ENCODE data around the gene HMGN1. TPM values are rescaled to one million over a fixed set of nuclear protein-coding genes. Genes with fewer than 3 reads are reported as not detected.

HMGN1 gene
- polyA plus RNA-seq (2012; rRNA removed), result 203 and 219 TPM in 2 replicates
- 266 and 361 TPM in 2 replicates for polyA plus RNA-seq (2012; cell fraction: cytosol; rRNA removed)
- polyA plus RNA-seq (2012; cell fraction: nucleus; rRNA removed), result 150 and 210 TPM in 2 replicates

DNA sequence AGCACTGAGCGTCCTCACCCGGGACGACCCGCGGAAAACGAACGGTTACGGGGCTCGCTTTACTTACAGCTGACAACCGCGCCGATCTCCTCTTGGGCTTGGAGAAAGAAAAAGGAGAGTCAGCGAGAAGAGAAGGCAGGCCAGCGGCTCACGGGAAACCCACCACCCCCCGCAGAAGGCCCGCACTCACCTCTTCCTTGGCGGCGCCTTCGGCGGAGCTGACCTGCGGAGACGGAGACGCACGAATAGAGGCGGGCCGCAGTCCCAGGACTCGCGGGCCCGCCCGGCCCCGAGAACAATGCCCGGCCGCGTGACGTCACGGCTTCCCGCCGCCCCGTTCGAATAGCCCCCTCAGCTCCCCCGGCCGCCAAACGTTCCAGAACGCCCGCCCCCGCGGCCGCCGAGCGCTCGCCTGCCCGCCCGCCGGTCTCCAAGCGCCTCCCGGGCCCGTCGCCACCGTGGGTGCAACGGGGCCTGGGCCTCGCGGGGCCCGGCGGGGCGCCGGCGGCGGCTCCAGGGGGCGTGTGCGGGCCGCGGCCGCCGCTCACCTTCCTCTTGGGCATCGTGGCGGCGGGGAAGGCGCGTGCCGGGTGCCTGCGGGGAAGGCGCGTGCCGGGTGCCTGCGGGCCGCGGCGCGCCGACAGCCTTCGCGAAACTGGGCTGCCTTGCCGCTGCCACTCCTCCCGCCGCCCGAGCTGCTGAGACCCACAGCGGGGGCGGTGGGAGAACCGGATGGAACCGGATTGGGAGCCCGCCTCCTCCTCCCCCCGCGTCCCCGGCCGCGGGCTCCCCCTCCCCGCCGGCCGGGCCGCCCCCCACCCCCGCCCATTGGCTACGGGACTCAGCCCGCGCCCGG is at the start of gene HMGN1:
HMGN1 (minus strand) TSS at position 734 of the 856 bp plus-strand sequence; CDS start at position 563, 171 bp downstream.
- peaks cover 46% of the 10 kb centered on the region for H4K20me1 ChIP-seq (ENCODE audit: insufficient read depth)
- peak; percentile 81 for DNase-seq
- H3K27me3 ChIP-seq (ENCODE audit: insufficient read depth), result no peaks in the 10 kb centered on the region
- H3K79me2 ChIP-seq (ENCODE audit: insufficient read depth), result peaks cover 47% of the 10 kb centered on the region
- no peaks in the 10 kb centered on the region for H3K9me2 ChIP-seq
- H2AFZ ChIP-seq (ENCODE audit: low read depth), result peak within 1 kb of the TSS; percentile 84
- H3F3A ChIP-seq (replicated peaks; ENCODE audit: insufficient read depth), result peaks cover 20% of the 10 kb centered on the region
- H3K4me1 ChIP-seq (ENCODE audit: control insufficient read depth in 1 of 2, insufficient read depth in 2 of 2, low read depth in 1 of 2, low read length in 1 of 2), result peaks cover 15 to 23% of the 10 kb centered on the region in 2 experiments; a peak in 3 of 4 replicates
- H3K9ac ChIP-seq, result peak within 1 kb of the TSS; percentile 80
- H3K36me3 ChIP-seq (replicated peaks in 1 of 2; ENCODE audit: control insufficient read depth in 1 of 2, insufficient read depth in 2 of 2, low read length in 1 of 2), result peaks cover 35 to 38% of the 10 kb centered on the region in 2 experiments
- peak within 1 kb of the TSS; percentile 77 for H3K4me2 ChIP-seq
- WGBS (ENCODE audit: low lambda C conversion rate), result under 1% methylated on average over 22 of the region's 116 CpGs
- POLR2A ChIA-PET, result interaction anchor here (0.6 to 2.9 kb wide), 11 partner anchors 8 to 165 kb away, joined by 3 to 24 read pairs (median 7); partner anchors contain the start of genes BRWD1 and PSMG1
- peak within 1 kb of the TSS; percentile 86 to 88 for H3K4me3 ChIP-seq (ENCODE audit: low read depth in 2 of 2, low read length in 1 of 2)
- CTCF ChIA-PET, result interaction anchor here (1.0 to 4.5 kb wide), 6 partner anchors 9 to 55 kb away, joined by 3 to 24 read pairs (median 4); partner anchors contain the start of gene BRWD1
- TF ChIP-seq EP300 (IDR thresholded peaks at IDR 0.05; ENCODE audit: borderline replicate concordance in 1 of 2, low read depth in 1 of 2, low read length in 1 of 2) (no peak), RAD21 (IDR thresholded peaks at IDR 0.05; ENCODE audit: low read length) (no peak), USF1 (IDR thresholded peaks at IDR 0.05; ENCODE audit: borderline replicate concordance, low read depth) (no peak), TCF12 (IDR thresholded peaks at IDR 0.05) (no peak), PBX3 (IDR thresholded peaks at IDR 0.05) (peak; percentile 10; the same call in 1 of the 2 replicates), MXI1 (IDR thresholded peaks at IDR 0.05; ENCODE audit: low read depth, low read length) (no peak; the same call in 1 of the 2 replicates), SIN3A (IDR thresholded peaks at IDR 0.05; ENCODE audit: borderline replicate concordance, low read depth, low read length) (no peak; the same call in 1 of the 2 replicates), POLR2AphosphoS5 (IDR thresholded peaks at IDR 0.05; ENCODE audit: low read depth, low read length) (peak; percentile 66), YY1 (IDR thresholded peaks at IDR 0.05; ENCODE audit: low read depth) (peak; percentile 31; the same call in 1 of the 2 replicates), REST (IDR thresholded peaks at IDR 0.05; ENCODE audit: low read depth, low read length) (no peak), TAF1 (IDR thresholded peaks at IDR 0.05; ENCODE audit: borderline replicate concordance, low read depth, low read length) (peak; percentile 64), ELF1 (IDR thresholded peaks at IDR 0.05) (no peak), TEAD4 (IDR thresholded peaks at IDR 0.05; ENCODE audit: borderline replicate concordance, insufficient read depth) (no peak), FOXJ3 (CRISPR knock-in tag; IDR thresholded peaks at IDR 0.05) (no peak)
- TF ChIP-seq, protein P1, sequence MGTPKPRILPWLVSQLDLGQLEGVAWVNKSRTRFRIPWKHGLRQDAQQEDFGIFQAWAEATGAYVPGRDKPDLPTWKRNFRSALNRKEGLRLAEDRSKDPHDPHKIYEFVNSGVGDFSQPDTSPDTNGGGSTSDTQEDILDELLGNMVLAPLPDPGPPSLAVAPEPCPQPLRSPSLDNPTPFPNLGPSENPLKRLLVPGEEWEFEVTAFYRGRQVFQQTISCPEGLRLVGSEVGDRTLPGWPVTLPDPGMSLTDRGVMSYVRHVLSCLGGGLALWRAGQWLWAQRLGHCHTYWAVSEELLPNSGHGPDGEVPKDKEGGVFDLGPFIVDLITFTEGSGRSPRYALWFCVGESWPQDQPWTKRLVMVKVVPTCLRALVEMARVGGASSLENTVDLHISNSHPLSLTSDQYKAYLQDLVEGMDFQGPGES (IDR thresholded peaks at IDR 0.05; ENCODE audit: low read depth, low read length), result no peak
- H3K27ac ChIP-seq (ENCODE audit: low read depth in 2 of 2, low read length in 1 of 2), result peak within 1 kb of the TSS; percentile 79 to 98
- no peaks in the 10 kb centered on the region for H3K9me3 ChIP-seq

All from SK-N-SH (cell line).